Measurements from ENCODE around the gene FSTL3.

DNA sequence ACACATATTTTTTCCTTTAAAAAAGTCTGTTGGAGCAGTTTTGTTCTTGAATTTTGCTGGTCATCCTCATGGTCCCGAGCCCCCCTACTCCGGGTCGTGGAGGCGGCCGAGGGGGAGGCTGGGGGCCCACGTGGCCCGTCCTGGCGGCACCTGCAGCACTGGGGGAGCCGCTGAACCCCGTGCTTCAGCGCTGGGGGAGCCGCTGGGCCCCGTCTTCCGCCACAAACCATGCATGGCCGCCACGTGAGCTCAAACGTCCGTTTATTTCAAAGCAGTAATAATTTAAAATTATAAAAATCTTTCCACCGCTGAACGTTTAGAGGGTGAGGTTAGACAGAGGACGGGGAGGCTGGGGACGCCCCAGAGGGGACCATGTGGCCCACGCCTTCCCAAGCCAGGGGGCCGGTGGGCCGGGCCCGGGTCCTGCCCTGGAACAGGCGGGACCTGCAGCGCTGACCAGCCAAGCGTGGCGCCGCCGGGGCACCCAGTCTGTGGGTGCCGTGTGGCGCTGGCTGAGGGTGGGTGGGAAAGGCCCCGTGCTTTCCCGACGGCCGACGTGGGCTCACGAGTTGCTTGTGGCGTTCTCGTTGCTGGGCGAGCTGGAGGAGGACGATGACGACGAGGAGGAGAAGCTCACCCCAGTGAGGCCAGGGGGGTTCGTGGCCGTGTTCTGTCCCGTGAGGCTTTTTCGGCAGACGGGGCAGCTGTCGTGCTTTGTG lies 28.5 kb upstream of the FSTL3 start:
- TF ChIP-seq POLR2AphosphoS5 (IDR thresholded peaks at IDR 0.05; ENCODE audit: low read depth, low read length), result no peak
- TF ChIP-seq REST (IDR thresholded peaks at IDR 0.05; ENCODE audit: insufficient read depth in 1 of 2, low read depth in 2 of 2, low read length in 2 of 2), result no peak
- no peak for TF ChIP-seq TAF1 (IDR thresholded peaks at IDR 0.05; ENCODE audit: borderline replicate concordance, insufficient read depth, low read length)

All from PFSK-1 (cell line).